DMS153 treated with DMSO at 0.1 percent for 48 hours (cell line): ENCODE measurements around the gene SLC9A7.
A peak's percentile ranks its signal among the peaks of the same experiment; 100 is the strongest.
"Not testable (repeated sequence)": the region's sequence is repeated elsewhere in the genome, so short reads cannot be mapped to it uniquely, and the experiment has no call there.

Source experiments
- DNase-seq: peaks from one replicate; lab custom pipeline; 2025; ENCODE audit not compliant: unreplicated experiment; lab: John Stamatoyannopoulos, UW

SLC9A7 gene

GRCh38 chrX:46758956-46759644 is at the start of gene SLC9A7:
Gene SLC9A7, minus strand, starts transcription at chrX:46759118. Its CDS starts 89 bp downstream, at chrX:46759029.
- DNase-seq: peak; percentile 17

- no peak for DNase-seq
Measured at GRCh38 chrX:46805270-46805669, 46.4 kb upstream of the SLC9A7 start.

- no peak for DNase-seq
Measured at GRCh38 chrX:46803140-46803539, 44.2 kb upstream of the SLC9A7 start.

- peak; percentile 2 for DNase-seq
Measured at GRCh38 chrX:46796574-46797191, 37.8 kb upstream of the SLC9A7 start.

- no peak for DNase-seq
Measured at GRCh38 chrX:46793386-46794143, 34.6 kb upstream of the SLC9A7 start.

GRCh38 chrX:46792810-46793188 is 33.9 kb upstream of the SLC9A7 start:
- no peak for DNase-seq

- no peak for DNase-seq
Measured at GRCh38 chrX:46791927-46792809, 33.2 kb upstream of the SLC9A7 start.

- no peak for DNase-seq
Measured at GRCh38 chrX:46788902-46789301, 30.0 kb upstream of the SLC9A7 start.

- not testable (repeated sequence) for DNase-seq
Measured at GRCh38 chrX:46784437-46784836, 25.5 kb upstream of the SLC9A7 start.

GRCh38 chrX:46782034-46782433 is 23.1 kb upstream of the SLC9A7 start:
- DNase-seq: no peak

GRCh38 chrX:46777971-46778810 is 19.3 kb upstream of the SLC9A7 start:
- no peak for DNase-seq

- no peak for DNase-seq
Measured at GRCh38 chrX:46770817-46771163, 11.9 kb upstream of the SLC9A7 start.

GRCh38 chrX:46770000-46770816 is 11.3 kb upstream of the SLC9A7 start:
- DNase-seq: no peak

GRCh38 chrX:46762963-46763362 is 4.0 kb upstream of the SLC9A7 start:
- DNase-seq: no peak

GRCh38 chrX:46759645-46759974 is 692 bp upstream of the SLC9A7 start:
- DNase-seq: no peak

- no peak for DNase-seq
Measured at GRCh38 chrX:46758163-46758955, 559 bp downstream of the SLC9A7 start.

- DNase-seq: no peak
Measured at GRCh38 chrX:46757593-46757992, 1.3 kb downstream of the SLC9A7 start.

GRCh38 chrX:46757052-46757451 is 1.9 kb downstream of the SLC9A7 start:
- no peak for DNase-seq

GRCh38 chrX:46755671-46756070 is 3.2 kb downstream of the SLC9A7 start:
- DNase-seq: no peak
